22Rv1 (cell line): Measurements from ENCODE around the gene HIPK2.

ENCODE experiments used
- CTCF ChIP-seq: fragments of 450-650 bp; IDR thresholded peaks from 2 replicates; pipeline ENCODE4 v1.5.1; 2017; ENCODE audit warnings: mild to moderate bottlenecking
- ZFX ChIP-seq: fragments of 450-650 bp; IDR thresholded peaks from 2 replicates; pipeline ENCODE4 v1.6.1; 2017; ENCODE audit warnings: antibody characterized with exemption, borderline replicate concordance

DNA sequence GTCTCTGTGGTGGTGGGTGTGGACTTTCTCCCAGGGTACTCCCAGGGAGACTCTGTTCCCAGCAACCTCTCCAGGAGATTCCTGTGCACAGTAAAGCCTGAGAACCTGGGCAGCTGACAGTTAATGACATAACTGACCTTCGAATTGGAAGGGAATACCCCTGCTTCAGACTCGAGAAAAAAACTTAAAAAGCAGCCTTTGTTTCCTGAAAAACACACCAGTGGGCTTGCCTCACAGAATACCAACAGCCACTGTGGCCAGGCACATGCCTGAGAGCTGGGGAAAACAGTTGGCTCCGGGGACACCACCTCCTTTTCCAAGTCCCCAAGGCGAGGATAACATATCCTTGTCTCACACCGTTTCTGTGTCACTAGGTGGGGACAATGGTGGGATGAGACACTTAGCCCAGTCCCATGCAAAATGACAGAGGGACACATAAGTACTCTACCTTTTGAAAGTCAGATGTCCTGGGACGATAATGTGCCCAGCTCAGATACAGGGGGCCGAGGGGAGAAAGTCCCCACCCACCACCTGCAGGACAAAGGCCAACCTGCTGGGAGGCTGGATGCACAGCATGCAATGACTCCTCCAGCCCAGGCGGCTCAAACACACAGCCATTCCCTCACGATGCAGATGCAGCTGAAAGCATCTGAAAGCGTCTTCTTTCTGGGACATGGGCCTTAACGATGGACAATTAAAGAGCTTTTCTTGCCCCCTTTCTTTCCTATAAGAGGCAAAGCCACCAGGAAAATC lies 65.6 kb downstream of the HIPK2 start:
- TF ChIP-seq CTCF (no peak), ZFX (no peak)
